Measurements from ENCODE around the gene CAMK1D. TPM values are rescaled to one million over a fixed set of nuclear protein-coding genes. Genes with fewer than 3 reads are reported as not detected.

Gene CAMK1D
- total RNA-seq, 1 donor from 2014 or later, result 1.8 TPM

DNA sequence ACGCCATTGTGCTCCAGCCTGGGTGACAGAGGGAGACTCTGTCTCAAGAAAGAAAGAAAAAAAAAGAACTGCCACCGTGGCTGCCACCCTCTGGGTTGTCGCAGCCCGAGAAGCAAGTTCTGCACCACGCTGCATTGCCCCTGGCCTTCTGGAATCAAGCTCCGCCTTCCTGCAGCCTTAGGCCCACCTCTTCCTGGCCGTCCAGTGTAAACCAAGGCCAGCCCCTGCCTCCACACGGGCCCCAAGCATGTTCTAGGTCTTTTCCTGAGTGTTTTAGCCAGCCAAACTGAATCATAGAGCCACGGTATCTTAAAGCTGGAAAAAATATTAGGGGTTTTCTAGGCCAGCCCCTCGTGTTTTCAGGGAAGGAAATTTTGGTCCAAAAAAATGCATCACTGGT, 463.2 kb downstream of the CAMK1D start:
- H3K36me3 ChIP-seq (ENCODE audit: control insufficient read depth, insufficient read depth, low read length), result no peaks in the 10 kb centered on the region
- FAIRE-seq (no peak), DNase-seq (ENCODE audit: low read depth) (no peak)
- H3K27me3 ChIP-seq (ENCODE audit: control insufficient read depth, insufficient read depth, low read length), result no peaks in the 10 kb centered on the region
- H3K4me3 ChIP-seq (ENCODE audit: low read depth, low read length), result no peak overlapping the region
- TF ChIP-seq, protein P1, sequence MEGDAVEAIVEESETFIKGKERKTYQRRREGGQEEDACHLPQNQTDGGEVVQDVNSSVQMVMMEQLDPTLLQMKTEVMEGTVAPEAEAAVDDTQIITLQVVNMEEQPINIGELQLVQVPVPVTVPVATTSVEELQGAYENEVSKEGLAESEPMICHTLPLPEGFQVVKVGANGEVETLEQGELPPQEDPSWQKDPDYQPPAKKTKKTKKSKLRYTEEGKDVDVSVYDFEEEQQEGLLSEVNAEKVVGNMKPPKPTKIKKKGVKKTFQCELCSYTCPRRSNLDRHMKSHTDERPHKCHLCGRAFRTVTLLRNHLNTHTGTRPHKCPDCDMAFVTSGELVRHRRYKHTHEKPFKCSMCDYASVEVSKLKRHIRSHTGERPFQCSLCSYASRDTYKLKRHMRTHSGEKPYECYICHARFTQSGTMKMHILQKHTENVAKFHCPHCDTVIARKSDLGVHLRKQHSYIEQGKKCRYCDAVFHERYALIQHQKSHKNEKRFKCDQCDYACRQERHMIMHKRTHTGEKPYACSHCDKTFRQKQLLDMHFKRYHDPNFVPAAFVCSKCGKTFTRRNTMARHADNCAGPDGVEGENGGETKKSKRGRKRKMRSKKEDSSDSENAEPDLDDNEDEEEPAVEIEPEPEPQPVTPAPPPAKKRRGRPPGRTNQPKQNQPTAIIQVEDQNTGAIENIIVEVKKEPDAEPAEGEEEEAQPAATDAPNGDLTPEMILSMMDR (IDR thresholded peaks at IDR 0.05; ENCODE audit: insufficient read depth, low read length, severe bottlenecking), result no peak

DNA sequence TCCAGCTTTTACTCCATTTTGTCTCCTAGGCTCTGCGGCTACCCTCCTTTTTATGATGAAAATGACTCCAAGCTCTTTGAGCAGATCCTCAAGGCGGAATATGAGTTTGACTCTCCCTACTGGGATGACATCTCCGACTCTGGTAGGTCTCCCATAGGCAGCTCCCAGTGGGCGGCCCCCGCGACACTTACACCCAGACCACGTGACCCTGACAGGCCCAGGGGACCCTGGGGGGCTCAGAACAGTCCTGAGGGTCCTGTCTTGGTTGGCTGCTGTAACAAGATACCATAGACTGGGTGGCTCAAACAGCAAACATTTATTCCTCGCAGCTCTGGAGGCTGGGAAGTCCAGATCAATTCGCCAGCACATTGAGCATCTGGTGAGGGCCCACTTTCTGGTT, 464.8 kb downstream of the CAMK1D start:
- DNase-seq (ENCODE audit: low read depth), result no peak
- FAIRE-seq, result no peak
- TF ChIP-seq, protein P1 (IDR thresholded peaks at IDR 0.05; ENCODE audit: insufficient read depth, low read length, severe bottlenecking), result no peak
- Histone ChIP-seq H3K36me3 (ENCODE audit: control insufficient read depth, insufficient read depth, low read length) (no peaks in the 10 kb centered on the region), H3K27me3 (ENCODE audit: control insufficient read depth, insufficient read depth, low read length) (no peaks in the 10 kb centered on the region), H3K4me3 (ENCODE audit: low read depth, low read length) (no peak overlapping the region)

DNA sequence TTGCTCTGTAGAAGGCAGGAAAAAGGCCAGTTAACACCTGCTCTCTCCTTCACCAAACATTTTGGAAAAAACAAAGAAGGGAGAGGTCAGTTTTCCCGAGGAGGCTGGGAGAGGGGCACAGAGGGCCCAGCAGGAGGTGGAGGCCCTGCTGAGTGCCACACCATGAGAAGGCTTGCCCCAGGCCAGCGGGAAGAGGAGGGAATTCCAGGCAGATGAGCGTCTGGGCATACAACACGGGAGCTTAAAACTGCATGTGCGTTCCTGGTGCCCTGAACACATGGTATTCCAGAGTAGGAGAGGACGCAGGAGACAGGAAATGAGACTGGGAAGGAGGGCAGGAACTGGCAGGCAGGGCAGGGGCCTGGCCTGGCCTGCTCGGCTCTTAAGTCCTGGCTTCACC, 469.7 kb downstream of the CAMK1D start:
- TF ChIP-seq, protein P1 (IDR thresholded peaks at IDR 0.05; ENCODE audit: insufficient read depth, low read length, severe bottlenecking), result no peak
- H3K27me3 ChIP-seq (ENCODE audit: control insufficient read depth, insufficient read depth, low read length), result peaks cover 3% of the 10 kb centered on the region
- H3K4me3 ChIP-seq (ENCODE audit: low read depth, low read length), result no peak overlapping the region
- no peaks in the 10 kb centered on the region for H3K36me3 ChIP-seq (ENCODE audit: control insufficient read depth, insufficient read depth, low read length)
- FAIRE-seq (peak; percentile 23), DNase-seq (ENCODE audit: low read depth) (peak; percentile 31)

DNA sequence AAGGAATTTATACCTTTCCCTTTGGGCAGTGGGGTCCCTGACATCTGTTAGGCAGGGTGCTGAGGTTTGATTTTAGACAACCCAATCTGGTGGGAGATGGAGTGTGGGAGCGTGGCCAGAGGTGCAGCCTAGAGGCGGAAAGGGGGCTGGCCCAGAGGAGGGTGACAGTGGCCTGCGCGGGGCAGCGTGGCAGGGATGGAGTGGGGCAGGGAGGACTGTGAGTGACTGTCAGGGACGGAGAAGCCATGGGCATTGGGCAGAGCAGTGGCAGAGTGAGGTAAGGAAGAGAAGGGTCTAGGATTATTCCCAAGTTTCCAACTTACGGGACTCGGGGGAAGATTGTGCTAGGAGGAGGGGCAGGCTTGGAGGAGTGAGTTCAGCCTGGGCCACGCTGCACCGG, 470.3 kb downstream of the CAMK1D start:
- TF ChIP-seq, protein P1 (IDR thresholded peaks at IDR 0.05; ENCODE audit: insufficient read depth, low read length, severe bottlenecking), result no peak
- no peaks in the 10 kb centered on the region for H3K36me3 ChIP-seq (ENCODE audit: control insufficient read depth, insufficient read depth, low read length)
- no peak overlapping the region for H3K4me3 ChIP-seq (ENCODE audit: low read depth, low read length)
- FAIRE-seq, result no peak
- DNase-seq (ENCODE audit: low read depth), result no peak
- peaks cover 3% of the 10 kb centered on the region for H3K27me3 ChIP-seq (ENCODE audit: control insufficient read depth, insufficient read depth, low read length)

DNA sequence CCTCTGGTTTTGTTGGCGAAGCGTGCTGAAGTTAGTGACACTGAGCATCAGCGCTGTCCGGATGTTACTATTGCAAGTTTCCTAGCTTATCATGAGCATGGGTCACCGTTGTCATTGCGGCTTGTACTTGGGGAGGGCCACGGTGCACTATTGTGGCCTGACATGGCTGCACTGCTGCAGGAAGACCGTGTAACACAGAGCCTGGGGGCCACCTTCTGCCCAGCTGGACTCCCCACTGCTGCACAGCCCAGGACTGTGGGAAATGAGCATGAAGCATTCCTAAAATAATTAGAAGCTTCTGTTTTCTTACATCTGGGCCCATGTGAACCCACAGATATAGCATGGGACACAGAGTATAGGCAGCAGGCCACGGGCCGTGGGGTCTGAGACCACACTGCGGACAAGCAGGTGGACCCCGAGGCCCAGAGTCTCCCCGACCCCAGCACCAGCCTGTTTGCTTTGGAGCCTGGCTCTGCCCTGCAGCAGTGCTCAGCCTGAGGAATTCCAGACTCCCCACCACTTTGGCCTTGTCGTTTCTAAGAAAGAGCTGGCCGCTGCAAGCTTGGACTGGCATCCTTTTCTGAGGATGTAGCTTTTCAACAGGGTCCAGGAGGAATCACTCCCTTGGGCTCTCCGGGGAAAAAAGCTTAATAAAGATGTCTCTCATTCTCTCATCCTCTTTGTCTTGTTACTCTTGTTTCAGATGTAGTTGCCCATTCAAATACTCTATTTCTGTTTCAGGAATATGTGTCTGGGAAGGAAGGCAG, 473.0 kb downstream of the CAMK1D start:
- FAIRE-seq, result no peak

More for the DNA sequence above, 473.0 kb downstream of the CAMK1D start:
- Histone ChIP-seq H3K4me3 (ENCODE audit: low read depth, low read length) (no peak overlapping the region), H3K36me3 (ENCODE audit: control insufficient read depth, insufficient read depth, low read length) (no peaks in the 10 kb centered on the region), H3K27me3 (ENCODE audit: control insufficient read depth, insufficient read depth, low read length) (peaks cover 3% of the 10 kb centered on the region)
- TF ChIP-seq, protein P1 (IDR thresholded peaks at IDR 0.05; ENCODE audit: insufficient read depth, low read length, severe bottlenecking), result no peak
- DNase-seq (ENCODE audit: low read depth), result no peak

Measured in bronchial epithelial cell (primary cell).